Activated CD8-positive, alpha-beta memory T cell treated with anti-CD3 and anti-CD28 coated beads, Interleukin-2, amount 50 U/mL, for 48 hours (primary cell): ENCODE results near the gene ILK.

Experiments
- DNase-seq: peaks from one replicate; pipeline ENCODE4 v3.0.0-alpha.2; 2020

ILK gene

GRCh38 chr11:6638429-6638828, 34.9 kb downstream of the ILK start:
- DNase-seq: no peak

DNA sequence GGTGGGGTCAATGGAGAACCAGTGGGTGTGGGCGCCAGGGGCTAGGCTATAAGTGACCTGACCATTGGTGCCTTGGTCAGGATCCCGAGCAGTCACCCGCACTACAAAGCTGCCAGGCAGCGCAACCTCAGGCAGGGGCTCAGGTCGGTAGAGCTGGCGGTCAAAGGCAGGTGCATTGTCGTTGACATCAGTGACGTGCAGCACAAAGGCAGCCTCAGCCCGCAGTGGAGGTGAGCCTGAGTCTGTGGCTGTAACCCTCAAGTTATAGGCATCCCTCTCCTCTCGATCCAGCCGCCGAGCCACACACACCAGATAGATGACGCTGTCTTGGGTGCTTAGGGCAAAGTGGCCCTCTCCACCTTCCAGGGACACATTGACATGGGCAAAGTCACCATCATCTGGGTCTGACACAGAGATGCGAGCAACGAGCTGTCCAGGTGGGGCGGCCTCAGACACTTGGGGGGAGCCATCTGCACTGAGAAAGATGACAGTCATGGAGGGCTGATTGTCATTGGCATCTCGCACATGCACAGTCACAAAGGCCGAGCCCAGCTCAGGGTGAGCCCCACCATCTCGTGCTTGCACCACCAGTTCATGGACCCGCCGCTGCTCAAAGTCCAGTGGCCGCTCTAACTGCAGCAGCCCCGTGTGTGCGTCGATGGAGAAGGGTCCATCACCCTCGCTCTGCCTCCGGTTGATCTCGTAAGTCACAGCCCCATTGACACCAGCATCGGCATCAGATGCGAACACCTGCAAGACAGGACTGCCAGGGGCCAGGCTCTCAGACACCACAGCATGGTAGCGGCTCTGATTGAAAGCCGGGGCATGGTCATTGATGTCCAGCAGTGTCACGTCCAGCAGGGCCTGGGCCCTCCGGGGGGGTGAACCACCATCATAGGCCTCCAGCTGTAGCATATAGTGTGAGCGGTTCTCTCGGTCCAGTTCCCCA, 36.7 kb downstream of the ILK start:
- no peak for DNase-seq

GRCh38 chr11:6640985-6641701, 37.6 kb downstream of the ILK start:
- no peak for DNase-seq

DNA sequence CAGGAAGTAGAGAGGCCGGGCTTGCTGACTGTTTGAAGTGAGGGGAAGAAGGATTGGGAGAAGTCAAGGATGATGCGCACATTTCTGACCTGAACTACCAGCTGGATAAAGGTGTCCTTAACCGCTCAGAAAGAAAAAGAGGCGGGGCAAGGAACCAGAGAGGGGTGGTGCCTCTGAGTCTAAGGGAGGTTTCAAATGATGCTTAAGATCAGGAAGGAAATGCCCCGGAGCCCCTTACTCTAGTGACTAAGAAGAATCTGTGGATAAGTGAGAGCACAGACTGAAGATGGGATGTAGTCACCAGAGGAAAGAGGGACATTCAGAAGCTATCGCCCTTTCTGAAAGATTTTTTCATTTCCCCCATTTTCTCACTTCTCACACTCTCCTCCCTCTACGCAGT, 39.4 kb downstream of the ILK start:
- no peak for DNase-seq

DNA sequence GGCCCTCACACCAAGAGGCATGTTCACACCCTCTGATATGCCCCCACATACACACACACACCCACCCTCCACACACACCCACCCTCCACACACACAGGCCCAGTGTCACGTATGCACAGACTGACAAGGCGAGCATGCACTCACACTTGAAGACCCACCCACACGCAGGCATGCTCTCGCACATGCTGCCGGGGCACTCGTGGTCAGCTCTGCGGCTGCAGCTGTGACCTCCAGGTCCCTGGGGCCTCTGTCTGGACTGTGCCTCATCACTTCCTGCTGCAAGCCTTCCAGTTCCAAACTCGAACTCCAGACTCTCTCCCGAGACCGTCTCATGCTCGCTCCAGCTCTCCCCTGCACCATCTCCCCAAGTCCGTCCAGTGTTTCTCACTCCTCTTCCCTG, 42.5 kb downstream of the ILK start:
- no peak for DNase-seq

- DNase-seq: no peak
Measured at GRCh38 chr11:6646576-6646917, 43.0 kb downstream of the ILK start.

GRCh38 chr11:6646918-6647679, 43.5 kb downstream of the ILK start:
- DNase-seq: no peak

DNA sequence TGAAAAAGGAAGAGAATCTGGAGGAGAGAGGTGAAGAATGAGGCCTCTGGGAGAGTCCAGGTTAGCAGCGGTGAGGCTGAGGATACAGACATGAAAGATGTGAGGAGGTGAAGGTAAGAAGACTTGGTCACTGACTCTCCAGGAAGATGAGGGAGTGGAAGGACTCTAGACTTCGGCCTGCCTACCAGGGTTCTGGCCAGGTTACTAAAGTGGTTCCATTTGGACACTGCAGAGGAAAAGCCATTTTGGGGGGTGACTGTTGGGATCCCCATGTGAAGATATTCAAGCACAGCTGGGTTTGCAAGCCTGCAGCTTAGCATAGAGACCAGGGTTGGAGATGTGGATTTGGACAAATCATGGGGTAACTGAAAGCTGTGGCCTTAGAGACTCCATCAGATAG, 44.3 kb downstream of the ILK start:
- no peak for DNase-seq

DNA sequence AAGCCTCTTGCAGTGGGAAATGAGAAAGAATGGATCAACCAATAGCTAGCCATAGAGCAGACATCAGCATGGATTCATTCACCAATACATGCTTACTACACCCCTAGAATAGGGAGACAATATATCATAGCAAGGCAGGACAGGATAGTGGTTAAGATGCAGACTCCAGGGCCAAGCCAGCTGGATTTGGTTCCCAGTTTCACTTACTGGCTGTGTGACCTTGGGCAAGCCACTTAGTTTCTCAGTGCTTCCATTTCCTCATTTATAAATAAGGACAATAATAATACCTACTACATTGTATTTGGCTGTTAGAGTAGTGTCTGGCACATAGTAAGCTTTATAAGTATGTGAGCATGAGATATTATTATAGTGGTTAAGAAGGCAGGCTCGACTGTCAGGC, 44.9 kb downstream of the ILK start:
- DNase-seq: no peak

DNA sequence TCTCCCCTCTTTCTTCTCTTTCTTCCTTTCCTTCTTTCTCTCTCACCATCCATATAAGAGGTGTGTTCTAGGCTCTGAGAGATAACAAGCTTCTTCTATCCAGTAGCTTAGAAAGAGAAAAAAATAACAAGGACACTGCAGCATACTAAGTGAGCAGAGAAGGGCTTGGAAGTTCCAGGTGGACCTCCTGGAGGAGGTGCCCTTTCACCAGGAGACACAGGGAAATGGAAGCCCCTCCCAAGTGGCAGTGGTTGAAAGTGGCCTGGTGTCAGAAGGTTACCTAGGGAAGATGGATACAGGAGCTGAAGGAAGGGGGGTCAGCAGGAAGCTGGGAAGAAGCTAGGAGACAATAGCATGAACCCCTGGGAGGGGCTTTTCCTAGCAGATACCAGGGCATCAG, 46.5 kb downstream of the ILK start:
- no peak for DNase-seq

DNA sequence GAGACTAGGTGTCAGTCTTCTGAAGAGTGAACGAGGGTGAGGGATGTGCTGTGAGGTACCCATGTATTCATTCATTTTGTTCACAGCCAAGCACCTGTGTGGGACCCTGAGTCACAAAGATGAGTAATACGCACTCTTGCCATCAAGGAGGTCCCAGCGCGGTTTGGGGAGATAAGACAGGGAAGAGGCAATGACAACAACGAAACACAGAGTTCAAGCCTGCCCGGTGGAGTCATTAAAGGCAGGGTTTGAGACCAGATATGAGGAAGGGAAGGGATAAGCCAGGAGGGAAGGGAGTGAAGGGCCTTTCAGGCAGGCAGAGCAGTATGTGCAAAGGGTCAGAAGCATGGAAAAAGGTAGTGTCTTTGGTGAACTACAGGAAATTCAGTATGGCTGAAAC, 47.4 kb downstream of the ILK start:
- no peak for DNase-seq

- DNase-seq: no peak
Measured at GRCh38 chr11:6652182-6652581, 48.6 kb downstream of the ILK start.

DNA sequence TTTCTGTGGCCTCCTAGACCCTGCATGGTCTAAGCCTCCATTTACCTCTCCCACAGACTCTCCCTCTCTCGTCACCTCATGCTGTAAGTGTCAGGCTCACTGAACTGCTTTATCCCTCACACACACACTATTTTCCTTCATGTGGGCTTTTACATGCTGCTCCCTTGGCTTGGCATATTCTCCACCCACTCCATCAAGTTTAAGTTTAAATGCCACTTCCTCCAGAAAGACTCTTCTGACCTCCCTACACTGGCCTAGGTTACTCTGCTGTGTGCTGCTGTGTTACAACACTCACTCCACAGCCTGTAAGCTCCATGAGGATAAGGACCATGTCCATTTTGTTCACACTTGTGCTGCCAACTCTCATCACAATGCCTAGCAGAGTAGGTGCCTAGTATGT, 49.5 kb downstream of the ILK start:
- DNase-seq: no peak

DNA sequence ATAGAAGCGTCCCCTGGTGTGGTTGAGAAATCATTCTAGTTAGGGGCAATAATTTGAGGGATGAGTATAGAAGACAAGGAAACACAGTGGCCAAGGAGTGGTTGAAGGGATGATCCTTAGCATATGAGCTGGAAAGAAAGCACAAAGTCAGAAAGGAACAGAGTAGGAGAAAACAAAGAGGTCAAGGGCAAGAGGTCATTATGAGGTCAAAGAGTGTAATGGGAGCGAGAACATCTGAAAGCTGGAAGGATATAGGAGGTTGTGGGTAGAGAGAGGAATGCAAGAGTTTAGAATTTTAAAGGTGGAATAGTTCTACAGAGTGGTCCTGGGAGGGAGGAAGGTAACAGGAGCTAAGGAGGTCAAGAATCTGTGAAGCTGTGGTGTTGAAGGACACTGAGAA, 50.1 kb downstream of the ILK start:
- no peak for DNase-seq

GRCh38 chr11:6654281-6655019, 50.9 kb downstream of the ILK start:
- DNase-seq: no peak

GRCh38 chr11:6655020-6655789, 51.6 kb downstream of the ILK start:
- DNase-seq: no peak

DNA sequence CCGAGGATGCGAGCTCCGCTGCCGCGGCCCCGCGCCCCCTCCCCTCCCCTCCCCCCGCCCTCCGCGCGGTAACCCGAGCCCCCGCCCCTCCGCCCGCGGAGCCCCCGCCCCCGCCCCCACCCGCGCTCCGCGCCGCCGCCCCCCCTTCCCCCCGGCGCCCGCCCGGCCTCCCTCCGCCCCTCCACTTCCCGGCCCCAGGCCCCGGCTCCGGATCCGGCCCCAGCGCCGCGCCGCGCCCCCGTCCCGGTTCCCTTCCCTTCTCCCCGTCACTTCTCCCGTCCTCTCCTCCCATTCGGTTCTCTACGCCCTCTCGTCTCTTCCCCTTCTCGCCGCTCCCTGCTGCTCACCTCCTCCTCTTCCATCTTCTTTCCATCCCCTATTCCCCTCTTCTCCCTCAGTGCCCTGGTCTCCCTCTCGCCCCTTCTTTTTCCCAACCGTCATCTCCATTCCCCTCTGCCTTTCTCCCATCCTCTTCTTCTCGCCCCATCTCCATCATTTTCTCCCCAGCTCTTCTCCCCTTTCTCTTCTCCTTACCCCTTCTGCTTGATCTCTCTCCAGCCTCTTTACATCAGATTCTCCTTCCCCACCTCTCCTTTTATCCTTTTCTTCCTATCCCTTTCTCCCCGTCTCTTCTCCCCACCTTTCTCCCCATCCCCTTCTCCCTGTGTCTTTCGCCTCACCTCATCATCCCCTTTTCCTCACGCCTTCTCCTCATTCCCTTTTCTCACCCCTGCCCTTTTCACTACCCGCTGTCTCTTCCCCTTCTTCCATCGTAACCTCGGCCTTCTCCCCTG, 52.4 kb downstream of the ILK start, which contains the start of gene DCHS1:
TSS of gene DCHS1 (minus strand) at position 20 of the 794 bp plus-strand sequence. CDS start 14,196 bp downstream, outside the sequence.
- no peak for DNase-seq

- no peak for DNase-seq
Measured at GRCh38 chr11:6656584-6656915, 53.0 kb downstream of the ILK start.

DNA sequence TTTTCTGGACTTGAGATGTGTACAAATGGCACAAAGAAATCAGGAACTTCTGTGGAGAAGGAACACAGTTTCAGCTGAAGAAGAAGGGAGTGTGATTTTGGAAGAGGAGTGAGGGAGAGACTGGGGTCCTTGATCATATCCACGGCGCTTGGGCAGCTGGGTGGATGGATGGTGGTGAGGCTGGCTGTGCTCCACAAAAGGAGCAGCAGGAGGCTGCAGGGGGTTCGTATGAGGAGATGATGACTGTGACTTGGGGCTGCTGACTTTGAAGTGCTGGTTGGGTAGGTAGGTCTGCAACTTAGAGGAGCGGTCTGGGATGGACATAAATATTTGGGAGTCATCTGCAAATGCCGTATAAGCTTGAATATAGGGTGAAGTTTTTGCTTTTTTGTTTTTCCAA, 53.4 kb downstream of the ILK start:
- no peak for DNase-seq

- no peak for DNase-seq
Measured at GRCh38 chr11:6657346-6657745, 53.8 kb downstream of the ILK start.

DNA sequence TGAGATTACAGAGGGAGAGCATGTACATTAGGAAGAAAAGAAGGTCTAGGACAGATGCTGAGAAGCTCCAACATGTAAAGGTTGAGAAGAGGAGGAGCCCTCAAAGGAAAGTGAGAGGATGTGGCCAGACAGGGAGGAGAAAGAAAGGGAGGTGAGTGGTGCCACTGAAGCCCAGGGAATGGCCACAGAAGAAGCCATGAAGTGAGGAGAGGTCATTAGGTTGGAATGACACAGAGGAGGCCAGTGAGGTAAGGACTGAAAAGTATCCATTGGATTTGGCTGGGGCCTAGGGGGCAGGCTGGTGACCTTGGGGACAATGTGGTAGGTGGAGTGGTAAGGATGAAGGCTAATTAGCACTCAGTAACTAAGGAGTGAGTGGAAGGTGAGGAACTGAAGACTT, 55.1 kb downstream of the ILK start:
- no peak for DNase-seq
